Lung (tissue), 12 donors: ENCODE results near the gene SLC6A6. TPM values are rescaled to one million over a fixed set of nuclear protein-coding genes. Genes with fewer than 3 reads are reported as not detected.

Experiments
- ATAC-seq: fragments of 200-7000 bp; cut with Tn5 transposase; one replicate; pipeline ENCODE4 v1.9.1; 2020; ENCODE audit warnings: moderate number of reproducible peaks; ENCODE audit not compliant: insufficient read depth, low FRiP score
- DNase-seq, 3 donors: peaks; one replicate each; pipeline ENCODE4 v3.0.0-alpha.2; 2013 to 2017
- H3K27ac ChIP-seq, 2 donors: one replicate each; pipeline ENCODE4 v1.5.1; 2013; ENCODE audit warnings: mild to moderate bottlenecking in 2 of 2, moderate library complexity in 2 of 2, control low read depth in 1 of 2, inconsistent platforms in 1 of 2, low read depth in 1 of 2, low read length in 1 of 2
- H3K27me3 ChIP-seq, 3 donors: one replicate each; pipeline ENCODE4 v1.5.1; 2013; ENCODE audit warnings: low read length in 2 of 3; ENCODE audit not compliant: control insufficient read depth in 3 of 3, insufficient read depth in 3 of 3
- H3K36me3 ChIP-seq, 4 donors: one replicate each; pipeline ENCODE4 v1.5.1; 2013; ENCODE audit warnings: low read length in 4 of 4, mild to moderate bottlenecking in 1 of 4, moderate library complexity in 1 of 4; ENCODE audit not compliant: control insufficient read depth in 4 of 4, insufficient read depth in 4 of 4
- H3K4me1 ChIP-seq, 5 donors: one replicate each; pipeline ENCODE4 v1.5.1; 2013; ENCODE audit warnings: low read length in 5 of 5, mild to moderate bottlenecking in 2 of 5, moderate library complexity in 1 of 5; ENCODE audit not compliant: control insufficient read depth in 5 of 5, insufficient read depth in 5 of 5
- H3K4me3 ChIP-seq: one replicate; pipeline ENCODE4 v1.5.1; 2013; ENCODE audit warnings: mild to moderate bottlenecking, control low read depth, moderate library complexity
- H3K9ac ChIP-seq, 2 donors: one replicate each; pipeline ENCODE4 v1.5.1; 2013; ENCODE audit warnings: low read length in 2 of 2, control low read depth in 1 of 2; ENCODE audit not compliant: insufficient read depth in 1 of 2
- H3K9me3 ChIP-seq, 4 donors: one replicate each; pipeline ENCODE4 v1.5.1; 2013; ENCODE audit warnings: low read length in 3 of 4, mild to moderate bottlenecking in 1 of 4, moderate library complexity in 1 of 4; ENCODE audit not compliant: control insufficient read depth in 4 of 4, insufficient read depth in 3 of 4
- WGBS, 2 donors: extraction: QIAGEN DNeasy Blood & Tissue Kit; methylation state at CpG; one replicate each; pipeline ENCODE4 v1.1.7; 2013; 5-methylcytosine and 5-hydroxymethylcytosine counted together
- polyA plus RNA-seq, 2 donors: library from polyadenylated mRNA; stranded (reverse); fragments of 200-250 nt; gene quantifications; one replicate each; pipeline ENCODE4 v1.2.1, GENCODE V29; 2013
- total RNA-seq, 2 donors: library from RNA; depleted of rRNA in 1 of 2; stranded (reverse); fragments of >200 nt in 1 of 2; gene quantifications; one replicate each; pipeline ENCODE4 v1.2.1, GENCODE V29; 2014 to 2021
- TF ChIP-seq, protein P1 (sequence below): IDR thresholded peaks from 2 replicates; pipeline ENCODE4 v1.5.1; 2012; ENCODE audit warnings: mild to moderate bottlenecking; ENCODE audit errors: control extremely low read depth, extremely low read depth
- donor health status: control.
- donor health status: control.
- donor health status: Bipolar disorder and iron deficiency.
- donor health status: healthy.
- donor health status: DM: yes; HTN: yes; CAD: no.

SLC6A6 gene
- total and polyA plus RNA-seq, 4 donors: 16.1 to 96.3 (median 57.4) TPM

DNA sequence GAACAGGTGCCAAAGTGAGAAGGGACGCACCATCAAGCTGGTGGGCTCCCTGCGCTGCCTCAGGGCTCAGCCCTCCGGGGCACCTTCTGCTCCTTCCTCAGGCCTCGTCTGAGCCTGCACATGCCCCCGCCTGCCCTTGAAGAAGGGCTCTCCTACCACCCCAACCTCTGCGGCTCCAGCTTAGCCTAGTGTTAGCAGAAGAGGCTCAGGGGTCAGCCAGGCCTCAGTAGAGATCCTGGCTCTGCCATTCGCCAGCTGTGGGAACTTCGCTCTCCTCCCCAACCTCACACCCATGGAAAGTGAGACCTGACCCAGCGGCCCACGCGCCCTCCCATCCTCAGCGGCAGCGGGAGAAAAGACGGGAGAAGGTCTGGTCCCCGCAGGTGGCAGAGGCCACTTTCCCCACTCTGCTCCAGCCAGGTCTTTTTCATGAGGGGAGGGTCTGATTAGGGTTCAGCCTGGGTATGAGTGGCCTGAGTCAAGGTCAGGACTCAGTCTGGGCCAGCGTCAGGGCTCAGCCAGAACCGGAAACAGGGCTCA lies 129.5 kb downstream of the SLC6A6 start:
- no peak overlapping the region for H3K4me3 ChIP-seq
- 92 to 95% methylated on average over 17 of the region's 17 CpGs for WGBS, 2 donors
- DNase-seq (no peak), ATAC-seq (no peak)
- peak overlapping the region in 1 of 2 donors; percentile 58 for H3K27ac ChIP-seq
- H3K9ac ChIP-seq: no peak overlapping the region
- H3K4me1 ChIP-seq: peaks cover 0 to 26% (median 6%) of the 10 kb centered on the region in 5 donors
- no peaks in the 10 kb centered on the region for H3K36me3 ChIP-seq
- H3K27me3 ChIP-seq: no peaks in the 10 kb centered on the region
- peaks cover 0 to 1% (median 0%) of the 10 kb centered on the region in 4 donors for H3K9me3 ChIP-seq
- TF ChIP-seq, protein P1, sequence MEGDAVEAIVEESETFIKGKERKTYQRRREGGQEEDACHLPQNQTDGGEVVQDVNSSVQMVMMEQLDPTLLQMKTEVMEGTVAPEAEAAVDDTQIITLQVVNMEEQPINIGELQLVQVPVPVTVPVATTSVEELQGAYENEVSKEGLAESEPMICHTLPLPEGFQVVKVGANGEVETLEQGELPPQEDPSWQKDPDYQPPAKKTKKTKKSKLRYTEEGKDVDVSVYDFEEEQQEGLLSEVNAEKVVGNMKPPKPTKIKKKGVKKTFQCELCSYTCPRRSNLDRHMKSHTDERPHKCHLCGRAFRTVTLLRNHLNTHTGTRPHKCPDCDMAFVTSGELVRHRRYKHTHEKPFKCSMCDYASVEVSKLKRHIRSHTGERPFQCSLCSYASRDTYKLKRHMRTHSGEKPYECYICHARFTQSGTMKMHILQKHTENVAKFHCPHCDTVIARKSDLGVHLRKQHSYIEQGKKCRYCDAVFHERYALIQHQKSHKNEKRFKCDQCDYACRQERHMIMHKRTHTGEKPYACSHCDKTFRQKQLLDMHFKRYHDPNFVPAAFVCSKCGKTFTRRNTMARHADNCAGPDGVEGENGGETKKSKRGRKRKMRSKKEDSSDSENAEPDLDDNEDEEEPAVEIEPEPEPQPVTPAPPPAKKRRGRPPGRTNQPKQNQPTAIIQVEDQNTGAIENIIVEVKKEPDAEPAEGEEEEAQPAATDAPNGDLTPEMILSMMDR: no peak

DNA sequence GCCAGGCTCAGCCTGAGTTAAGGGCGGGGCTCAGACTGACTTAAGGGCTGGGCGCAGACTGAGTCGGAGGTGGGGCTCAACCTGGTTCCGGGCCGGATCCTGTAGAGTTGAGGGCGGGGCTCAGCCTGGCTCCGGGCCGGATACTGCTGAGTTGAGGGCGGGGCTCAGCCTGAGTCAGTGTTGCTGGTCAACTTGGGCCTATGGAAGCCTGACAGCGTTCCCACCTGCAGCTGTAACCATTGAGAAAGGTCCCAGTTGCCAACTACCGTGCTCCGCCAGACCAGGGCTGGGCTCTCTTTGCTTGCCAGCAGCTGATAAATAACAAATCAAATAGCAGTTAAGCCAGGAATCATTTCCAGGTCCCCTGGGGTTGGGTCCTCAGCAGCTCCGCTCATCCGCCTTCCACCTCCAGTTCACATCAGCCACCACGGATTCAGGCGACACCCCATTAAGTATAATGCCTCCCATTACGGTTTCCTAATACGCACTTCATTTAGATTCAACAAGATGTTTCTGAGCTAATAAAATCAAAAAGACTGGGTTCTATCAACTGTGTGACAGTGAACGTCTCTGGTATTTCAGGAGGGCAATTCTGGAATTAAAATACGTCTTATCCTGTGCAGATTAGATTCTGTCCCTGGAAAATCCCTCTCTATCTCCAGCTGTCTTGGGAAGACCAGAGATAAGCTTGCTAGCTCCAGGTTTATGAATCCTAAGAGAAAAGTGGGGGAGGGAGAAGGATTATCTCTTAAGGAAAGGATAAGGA lies 130.5 kb downstream of the SLC6A6 start:
- no peak overlapping the region for H3K9ac ChIP-seq
- ATAC-seq (no peak), DNase-seq (peak in 1 of 3 donors; percentile 44)
- H3K27me3 ChIP-seq: no peaks in the 10 kb centered on the region
- H3K4me3 ChIP-seq: no peak overlapping the region
- H3K4me1 ChIP-seq: peaks cover 0 to 26% (median 6%) of the 10 kb centered on the region in 5 donors
- WGBS, 2 donors: 61 to 71% methylated on average over 20 of the region's 20 CpGs
- no peaks in the 10 kb centered on the region for H3K36me3 ChIP-seq
- TF ChIP-seq, protein P1: no peak
- H3K9me3 ChIP-seq: peaks cover 0 to 1% (median 0%) of the 10 kb centered on the region in 4 donors
- peak overlapping the region in 1 of 2 donors; percentile 58 for H3K27ac ChIP-seq

DNA sequence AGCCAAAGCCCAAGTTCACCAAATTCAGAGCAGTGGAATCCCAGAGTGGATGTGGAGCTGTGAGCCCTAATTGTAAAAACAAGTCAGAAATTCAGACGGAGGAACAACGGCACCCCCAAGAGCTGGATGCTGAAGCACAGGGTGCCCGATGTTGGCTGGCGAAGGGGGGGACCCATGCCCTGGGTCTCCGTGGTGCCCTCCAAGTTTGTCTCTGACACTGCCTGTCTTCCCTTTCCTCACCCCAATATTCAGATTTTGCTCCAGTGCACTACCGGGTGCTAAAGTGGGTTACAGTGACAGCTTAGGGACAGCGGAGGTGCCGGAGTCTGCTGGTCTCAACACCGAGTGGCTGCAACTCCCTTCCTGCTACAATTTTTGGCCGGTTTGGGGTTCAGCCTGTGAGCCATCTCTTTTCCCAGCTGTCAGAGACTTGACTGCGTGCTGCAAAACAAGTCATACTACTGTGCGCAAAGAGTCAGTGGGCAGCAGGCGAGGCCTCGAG lies 131.1 kb downstream of the SLC6A6 start:
- no peak for ATAC-seq
- H3K9ac ChIP-seq: no peak overlapping the region
- H3K4me3 ChIP-seq: no peak overlapping the region
- TF ChIP-seq, protein P1: no peak
- H3K27me3 ChIP-seq: no peaks in the 10 kb centered on the region
- WGBS, 2 donors: 85 to 86% methylated on average over 14 of the region's 14 CpGs
- H3K36me3 ChIP-seq: no peaks in the 10 kb centered on the region
- peak overlapping the region in 1 of 2 donors; percentile 58 for H3K27ac ChIP-seq
- peaks cover 0 to 1% (median 0%) of the 10 kb centered on the region in 4 donors for H3K9me3 ChIP-seq
- peaks cover 0 to 26% (median 6%) of the 10 kb centered on the region in 5 donors for H3K4me1 ChIP-seq
- DNase-seq: no peak
